Measurements from ENCODE around the gene COL4A2.

The COL4A2 gene

DNA sequence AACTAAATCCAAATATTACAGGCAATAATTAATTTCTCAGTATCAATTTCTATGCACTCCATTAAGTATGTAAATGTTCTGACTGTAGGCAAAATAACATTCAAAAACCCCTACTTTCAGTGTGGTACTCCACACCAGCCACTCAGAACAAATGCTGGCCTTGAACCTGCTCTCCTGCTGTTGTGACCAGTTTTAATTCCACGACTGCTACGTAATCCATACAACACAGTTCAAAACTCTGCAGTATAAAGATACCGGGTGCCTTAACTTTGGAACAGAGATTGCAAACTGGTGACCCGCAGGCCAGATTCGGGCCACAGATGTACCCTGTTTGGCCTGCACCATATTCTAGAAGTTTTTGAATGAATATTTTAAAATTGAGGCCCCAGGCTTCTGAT lies 30.5 kb upstream of the COL4A2 start:
- Histone ChIP-seq H4K20me1 (ENCODE audit: insufficient read depth) (no peaks in the 10 kb centered on the region), H3K4me2 (no peak overlapping the region), H3K27ac (no peak overlapping the region), H2AFZ (ENCODE audit: low read depth) (no peak overlapping the region), H3K9ac (no peak overlapping the region), H3K36me3 (ENCODE audit: insufficient read depth) (no peaks in the 10 kb centered on the region), H3K4me1 (ENCODE audit: low read depth, poor library complexity, severe bottlenecking) (no peaks in the 10 kb centered on the region), H3K4me3 (IDR thresholded peaks at IDR 0.05; ENCODE audit: insufficient read depth, low read depth, low read length) (no peak overlapping the region), H3K79me2 (ENCODE audit: insufficient read depth, low read depth) (no peaks in the 10 kb centered on the region), H3K27me3 (ENCODE audit: insufficient read depth, low read depth) (no peaks in the 10 kb centered on the region)
- TF ChIP-seq, protein P1, sequence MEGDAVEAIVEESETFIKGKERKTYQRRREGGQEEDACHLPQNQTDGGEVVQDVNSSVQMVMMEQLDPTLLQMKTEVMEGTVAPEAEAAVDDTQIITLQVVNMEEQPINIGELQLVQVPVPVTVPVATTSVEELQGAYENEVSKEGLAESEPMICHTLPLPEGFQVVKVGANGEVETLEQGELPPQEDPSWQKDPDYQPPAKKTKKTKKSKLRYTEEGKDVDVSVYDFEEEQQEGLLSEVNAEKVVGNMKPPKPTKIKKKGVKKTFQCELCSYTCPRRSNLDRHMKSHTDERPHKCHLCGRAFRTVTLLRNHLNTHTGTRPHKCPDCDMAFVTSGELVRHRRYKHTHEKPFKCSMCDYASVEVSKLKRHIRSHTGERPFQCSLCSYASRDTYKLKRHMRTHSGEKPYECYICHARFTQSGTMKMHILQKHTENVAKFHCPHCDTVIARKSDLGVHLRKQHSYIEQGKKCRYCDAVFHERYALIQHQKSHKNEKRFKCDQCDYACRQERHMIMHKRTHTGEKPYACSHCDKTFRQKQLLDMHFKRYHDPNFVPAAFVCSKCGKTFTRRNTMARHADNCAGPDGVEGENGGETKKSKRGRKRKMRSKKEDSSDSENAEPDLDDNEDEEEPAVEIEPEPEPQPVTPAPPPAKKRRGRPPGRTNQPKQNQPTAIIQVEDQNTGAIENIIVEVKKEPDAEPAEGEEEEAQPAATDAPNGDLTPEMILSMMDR (conservative IDR thresholded peaks at IDR 0.05; ENCODE audit: low read depth, low read length) = no peak

DNA sequence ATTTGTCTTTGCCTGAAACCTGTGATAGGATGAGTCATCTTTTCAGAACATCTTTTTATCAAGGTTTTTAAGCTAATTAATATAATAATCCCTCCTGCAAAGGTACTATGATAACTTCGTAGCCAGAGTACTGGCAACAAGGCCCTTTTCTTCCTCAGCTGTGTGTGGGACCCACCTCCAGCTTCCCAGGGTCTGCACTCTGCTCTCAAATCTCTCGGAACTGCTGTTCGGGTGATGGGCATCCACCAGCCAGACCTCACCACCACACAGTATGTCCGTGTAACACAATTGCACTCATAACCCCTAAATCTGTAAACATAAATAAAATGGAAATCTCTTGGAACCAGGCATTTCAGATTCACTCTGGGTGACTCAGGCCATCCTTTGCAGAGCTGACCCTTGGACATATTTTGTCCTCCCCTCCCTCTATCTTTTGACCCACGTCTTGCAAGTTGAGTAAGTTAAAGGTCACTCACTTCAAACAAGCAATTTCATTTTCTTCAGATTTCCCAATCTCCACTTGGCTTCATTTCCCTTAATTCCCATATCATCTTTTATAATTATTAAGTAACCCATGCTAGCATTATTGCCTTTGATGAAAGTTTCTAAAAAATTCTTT lies 29.6 kb upstream of the COL4A2 start:
- TF ChIP-seq, protein P1 (conservative IDR thresholded peaks at IDR 0.05; ENCODE audit: low read depth, low read length) = no peak

GRCh38 chr13:110278859-110279258 lies 28.2 kb upstream of the COL4A2 start:
- no peak overlapping the region for H3K4me2 ChIP-seq
- H3K27ac ChIP-seq = no peak overlapping the region
- H3K27me3 ChIP-seq (ENCODE audit: insufficient read depth, low read depth) = no peaks in the 10 kb centered on the region
- H4K20me1 ChIP-seq (ENCODE audit: insufficient read depth) = no peaks in the 10 kb centered on the region
- H2AFZ ChIP-seq (ENCODE audit: low read depth) = no peak overlapping the region
- H3K36me3 ChIP-seq (ENCODE audit: insufficient read depth) = no peaks in the 10 kb centered on the region
- no peaks in the 10 kb centered on the region for H3K79me2 ChIP-seq (ENCODE audit: insufficient read depth, low read depth)
- TF ChIP-seq, protein P1 (conservative IDR thresholded peaks at IDR 0.05; ENCODE audit: low read depth, low read length) = no peak
- H3K4me3 ChIP-seq (IDR thresholded peaks at IDR 0.05; ENCODE audit: insufficient read depth, low read depth, low read length) = no peak overlapping the region
- H3K4me1 ChIP-seq (ENCODE audit: low read depth, poor library complexity, severe bottlenecking) = no peaks in the 10 kb centered on the region
- no peak overlapping the region for H3K9ac ChIP-seq

More for the DNA sequence above, 29.6 kb upstream of the COL4A2 start:
- H3K79me2 ChIP-seq (ENCODE audit: insufficient read depth, low read depth) = no peaks in the 10 kb centered on the region
- H3K4me3 ChIP-seq (IDR thresholded peaks at IDR 0.05; ENCODE audit: insufficient read depth, low read depth, low read length) = no peak overlapping the region
- no peaks in the 10 kb centered on the region for H3K36me3 ChIP-seq (ENCODE audit: insufficient read depth)
- no peak overlapping the region for H3K9ac ChIP-seq
- no peaks in the 10 kb centered on the region for H4K20me1 ChIP-seq (ENCODE audit: insufficient read depth)
- no peak overlapping the region for H3K4me2 ChIP-seq
- no peaks in the 10 kb centered on the region for H3K27me3 ChIP-seq (ENCODE audit: insufficient read depth, low read depth)
- no peaks in the 10 kb centered on the region for H3K4me1 ChIP-seq (ENCODE audit: low read depth, poor library complexity, severe bottlenecking)
- H2AFZ ChIP-seq (ENCODE audit: low read depth) = no peak overlapping the region
- no peak overlapping the region for H3K27ac ChIP-seq

DNA sequence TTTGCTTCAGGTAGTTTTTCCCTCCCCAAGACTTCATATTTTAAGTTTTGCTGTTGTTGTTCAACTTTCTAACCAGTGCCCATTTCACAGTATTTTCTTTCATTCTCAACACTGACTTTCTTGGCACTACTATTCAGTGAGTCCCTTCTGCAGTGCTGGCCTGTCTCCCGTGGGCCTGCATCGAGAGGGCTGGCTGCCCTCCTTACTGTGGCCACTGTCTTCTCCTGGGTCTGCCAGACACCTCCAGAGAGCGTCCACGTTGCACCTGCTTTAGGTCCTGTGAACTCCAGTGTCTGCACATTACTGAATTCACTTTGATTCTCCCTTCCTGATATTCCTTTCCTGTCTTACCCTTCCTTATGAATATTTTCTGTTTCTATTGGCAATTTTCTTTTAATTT lies 27.4 kb upstream of the COL4A2 start:
- no peaks in the 10 kb centered on the region for H4K20me1 ChIP-seq (ENCODE audit: insufficient read depth)
- TF ChIP-seq, protein P1 (conservative IDR thresholded peaks at IDR 0.05; ENCODE audit: low read depth, low read length) = no peak
- H3K79me2 ChIP-seq (ENCODE audit: insufficient read depth, low read depth) = no peaks in the 10 kb centered on the region
- no peak overlapping the region for H3K27ac ChIP-seq
- no peaks in the 10 kb centered on the region for H3K27me3 ChIP-seq (ENCODE audit: insufficient read depth, low read depth)
- H3K36me3 ChIP-seq (ENCODE audit: insufficient read depth) = no peaks in the 10 kb centered on the region
- no peaks in the 10 kb centered on the region for H3K4me1 ChIP-seq (ENCODE audit: low read depth, poor library complexity, severe bottlenecking)
- H3K4me2 ChIP-seq = no peak overlapping the region
- H3K4me3 ChIP-seq (IDR thresholded peaks at IDR 0.05; ENCODE audit: insufficient read depth, low read depth, low read length) = no peak overlapping the region
- no peak overlapping the region for H2AFZ ChIP-seq (ENCODE audit: low read depth)
- H3K9ac ChIP-seq = no peak overlapping the region
